ENCODE data around the gene SPDYA.

GRCh38 chr2:28821295-28821958 lies 10.8 kb downstream of the SPDYA start:
- TF ChIP-seq POLR2AphosphoS5 (IDR thresholded peaks at IDR 0.05), result no peak
- TF ChIP-seq, protein P1, sequence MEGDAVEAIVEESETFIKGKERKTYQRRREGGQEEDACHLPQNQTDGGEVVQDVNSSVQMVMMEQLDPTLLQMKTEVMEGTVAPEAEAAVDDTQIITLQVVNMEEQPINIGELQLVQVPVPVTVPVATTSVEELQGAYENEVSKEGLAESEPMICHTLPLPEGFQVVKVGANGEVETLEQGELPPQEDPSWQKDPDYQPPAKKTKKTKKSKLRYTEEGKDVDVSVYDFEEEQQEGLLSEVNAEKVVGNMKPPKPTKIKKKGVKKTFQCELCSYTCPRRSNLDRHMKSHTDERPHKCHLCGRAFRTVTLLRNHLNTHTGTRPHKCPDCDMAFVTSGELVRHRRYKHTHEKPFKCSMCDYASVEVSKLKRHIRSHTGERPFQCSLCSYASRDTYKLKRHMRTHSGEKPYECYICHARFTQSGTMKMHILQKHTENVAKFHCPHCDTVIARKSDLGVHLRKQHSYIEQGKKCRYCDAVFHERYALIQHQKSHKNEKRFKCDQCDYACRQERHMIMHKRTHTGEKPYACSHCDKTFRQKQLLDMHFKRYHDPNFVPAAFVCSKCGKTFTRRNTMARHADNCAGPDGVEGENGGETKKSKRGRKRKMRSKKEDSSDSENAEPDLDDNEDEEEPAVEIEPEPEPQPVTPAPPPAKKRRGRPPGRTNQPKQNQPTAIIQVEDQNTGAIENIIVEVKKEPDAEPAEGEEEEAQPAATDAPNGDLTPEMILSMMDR (IDR thresholded peaks at IDR 0.05), result peak; percentile 68 to 75 (median 69)
